GM06990 (cell line): ENCODE results near the gene CCND1.

Experiments
- DNase-seq: peaks from one replicate; pipeline ENCODE4 v3.0.0-alpha.2; 2011; ENCODE audit not compliant: insufficient read length; ENCODE audit errors: extremely low read depth
- H3K27me3 ChIP-seq: replicated peaks from 2 replicates; pipeline ENCODE4 v1.6.0; 2011; ENCODE audit warnings: low read length; ENCODE audit not compliant: control insufficient read depth, insufficient read depth
- H3K36me3 ChIP-seq: 2 replicates; pipeline ENCODE4 v1.5.1; 2011; ENCODE audit warnings: low read length; ENCODE audit not compliant: control insufficient read depth, insufficient read depth
- H3K4me3 ChIP-seq: replicated peaks from 2 replicates; pipeline ENCODE4 v1.5.1; 2011; ENCODE audit warnings: low read depth, mild to moderate bottlenecking, control low read depth, low read length
- CTCF ChIP-seq: IDR thresholded peaks from 2 replicates; pipeline ENCODE4 v1.5.1; 2011; ENCODE audit warnings: low read length, control low read depth, mild to moderate bottlenecking, inconsistent platforms; ENCODE audit not compliant: insufficient read depth, poor library complexity, severe bottlenecking

CCND1 gene

GRCh38 chr11:69651834-69652620 lies 11.1 kb downstream of the CCND1 start:
- Histone ChIP-seq H3K4me3 (no peak overlapping the region), H3K27me3 (no peaks in the 10 kb centered on the region), H3K36me3 (no peaks in the 10 kb centered on the region)
- no peak for DNase-seq
- TF ChIP-seq CTCF: no peak

GRCh38 chr11:69652999-69653398 lies 12.0 kb downstream of the CCND1 start:
- Histone ChIP-seq H3K4me3 (no peak overlapping the region), H3K36me3 (no peaks in the 10 kb centered on the region), H3K27me3 (no peaks in the 10 kb centered on the region)
- TF ChIP-seq CTCF: no peak
- no peak for DNase-seq

- Histone ChIP-seq H3K4me3 (no peak overlapping the region), H3K36me3 (no peaks in the 10 kb centered on the region), H3K27me3 (no peaks in the 10 kb centered on the region)
- DNase-seq: no peak
- TF ChIP-seq CTCF: no peak
Measured at GRCh38 chr11:69653406-69653960, 12.5 kb downstream of the CCND1 start.

- TF ChIP-seq CTCF: no peak
- DNase-seq: no peak
- Histone ChIP-seq H3K4me3 (no peak overlapping the region), H3K36me3 (no peaks in the 10 kb centered on the region), H3K27me3 (no peaks in the 10 kb centered on the region)
Measured at GRCh38 chr11:69654001-69654659, 13.2 kb downstream of the CCND1 start.

GRCh38 chr11:69654660-69655478 lies 13.9 kb downstream of the CCND1 start:
- Histone ChIP-seq H3K4me3 (no peak overlapping the region), H3K36me3 (no peaks in the 10 kb centered on the region), H3K27me3 (no peaks in the 10 kb centered on the region)
- no peak for TF ChIP-seq CTCF
- DNase-seq: no peak
